Right kidney (tissue), 1 donor: ENCODE results near the gene DCLK2.

Source experiments
- DNase-seq: peaks from one replicate; pipeline ENCODE4 v3.0.0-alpha.2; 2016

Gene DCLK2

GRCh38 chr4:150211016-150211415 lies 132.8 kb downstream of the DCLK2 start:
- no peak for DNase-seq

GRCh38 chr4:150211799-150212445 lies 133.7 kb downstream of the DCLK2 start:
- DNase-seq: no peak

GRCh38 chr4:150212485-150212884 lies 134.2 kb downstream of the DCLK2 start:
- DNase-seq: no peak

GRCh38 chr4:150212927-150213326 lies 134.7 kb downstream of the DCLK2 start:
- DNase-seq: no peak

GRCh38 chr4:150215601-150216000 lies 137.4 kb downstream of the DCLK2 start:
- no peak for DNase-seq

GRCh38 chr4:150216726-150217125 lies 138.5 kb downstream of the DCLK2 start:
- no peak for DNase-seq

GRCh38 chr4:150217192-150217591 lies 138.9 kb downstream of the DCLK2 start:
- DNase-seq: no peak

GRCh38 chr4:150217808-150218207 lies 139.6 kb downstream of the DCLK2 start:
- no peak for DNase-seq

- no peak for DNase-seq
Measured at GRCh38 chr4:150218447-150218846, 140.2 kb downstream of the DCLK2 start.

GRCh38 chr4:150219841-150220240 lies 141.6 kb downstream of the DCLK2 start:
- DNase-seq: no peak

GRCh38 chr4:150224896-150225591 lies 146.8 kb downstream of the DCLK2 start:
- no peak for DNase-seq

- DNase-seq: no peak
Measured at GRCh38 chr4:150229520-150229919, 151.3 kb downstream of the DCLK2 start.

- DNase-seq: no peak
Measured at GRCh38 chr4:150230561-150230960, 152.3 kb downstream of the DCLK2 start.

- no peak for DNase-seq
Measured at GRCh38 chr4:150231107-150231770, 153.0 kb downstream of the DCLK2 start.

GRCh38 chr4:150232029-150232428 lies 153.8 kb downstream of the DCLK2 start:
- DNase-seq: no peak

- no peak for DNase-seq
Measured at GRCh38 chr4:150234246-150234645, 156.0 kb downstream of the DCLK2 start.

- DNase-seq: no peak
Measured at GRCh38 chr4:150235317-150235716, 157.1 kb downstream of the DCLK2 start.

- no peak for DNase-seq
Measured at GRCh38 chr4:150235808-150236271, 157.6 kb downstream of the DCLK2 start.

- DNase-seq: no peak
Measured at GRCh38 chr4:150236626-150237025, 158.4 kb downstream of the DCLK2 start.

GRCh38 chr4:150237110-150237872 lies 159.0 kb downstream of the DCLK2 start:
- no peak for DNase-seq

- no peak for DNase-seq
Measured at GRCh38 chr4:150238591-150238990, 160.3 kb downstream of the DCLK2 start.

GRCh38 chr4:150240011-150240410 lies 161.8 kb downstream of the DCLK2 start:
- no peak for DNase-seq
